Tibial nerve (tissue), 3 donors: ENCODE data around the gene RIMS3.

ENCODE experiments used
- POLR2A ChIP-seq, 2 donors: fragments of 450-650 bp; IDR thresholded peaks; one replicate each; pipeline ENCODE4 v1.6.1; 2017; ENCODE audit warnings: antibody characterized with exemption in 2 of 2, mild to moderate bottlenecking in 2 of 2, moderate library complexity in 2 of 2
- TF ChIP-seq, protein P1 (sequence below), 5 experiments: fragments of 200-600 bp in 3 of 5; fragments of 450-650 bp in 2 of 5; sonication (generic) in 3 of 5; IDR thresholded peaks; one replicate each; pipeline ENCODE4 v1.5.1; 2016 to 2019; ENCODE audit warnings: antibody characterized with exemption in 5 of 5, mild to moderate bottlenecking in 3 of 5, moderate library complexity in 2 of 5

DNA sequence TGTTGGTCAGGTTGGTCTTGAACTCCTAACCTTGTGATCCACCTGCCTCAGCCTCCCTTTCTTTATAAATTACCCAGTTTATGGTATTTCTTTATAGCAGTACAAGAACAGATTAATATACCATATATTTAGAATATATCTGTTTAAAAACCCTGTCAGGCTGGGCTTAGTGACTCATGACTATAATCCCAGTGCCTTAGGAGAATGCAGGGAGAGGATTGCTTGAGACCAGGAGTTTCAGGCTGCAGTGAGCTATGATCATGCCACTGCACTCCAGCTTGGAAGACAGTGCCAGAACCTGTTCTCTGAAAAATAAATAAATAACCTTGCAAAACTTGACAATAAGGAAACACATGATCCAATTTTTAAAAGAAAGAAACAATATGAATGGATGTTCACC lies 90.1 kb downstream of the RIMS3 start:
- TF ChIP-seq, protein P1, sequence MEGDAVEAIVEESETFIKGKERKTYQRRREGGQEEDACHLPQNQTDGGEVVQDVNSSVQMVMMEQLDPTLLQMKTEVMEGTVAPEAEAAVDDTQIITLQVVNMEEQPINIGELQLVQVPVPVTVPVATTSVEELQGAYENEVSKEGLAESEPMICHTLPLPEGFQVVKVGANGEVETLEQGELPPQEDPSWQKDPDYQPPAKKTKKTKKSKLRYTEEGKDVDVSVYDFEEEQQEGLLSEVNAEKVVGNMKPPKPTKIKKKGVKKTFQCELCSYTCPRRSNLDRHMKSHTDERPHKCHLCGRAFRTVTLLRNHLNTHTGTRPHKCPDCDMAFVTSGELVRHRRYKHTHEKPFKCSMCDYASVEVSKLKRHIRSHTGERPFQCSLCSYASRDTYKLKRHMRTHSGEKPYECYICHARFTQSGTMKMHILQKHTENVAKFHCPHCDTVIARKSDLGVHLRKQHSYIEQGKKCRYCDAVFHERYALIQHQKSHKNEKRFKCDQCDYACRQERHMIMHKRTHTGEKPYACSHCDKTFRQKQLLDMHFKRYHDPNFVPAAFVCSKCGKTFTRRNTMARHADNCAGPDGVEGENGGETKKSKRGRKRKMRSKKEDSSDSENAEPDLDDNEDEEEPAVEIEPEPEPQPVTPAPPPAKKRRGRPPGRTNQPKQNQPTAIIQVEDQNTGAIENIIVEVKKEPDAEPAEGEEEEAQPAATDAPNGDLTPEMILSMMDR (IDR thresholded peaks at IDR 0.05): no peak
- no peak for TF ChIP-seq POLR2A (IDR thresholded peaks at IDR 0.05)
